Measurements from ENCODE around the gene SRL. TPM values are rescaled to one million over a fixed set of nuclear protein-coding genes. Genes with fewer than 3 reads are reported as not detected.

Gene SRL
- total and polyA plus RNA-seq, 4 donors, result 0.30 to 2.9 (median 1.2) TPM

DNA sequence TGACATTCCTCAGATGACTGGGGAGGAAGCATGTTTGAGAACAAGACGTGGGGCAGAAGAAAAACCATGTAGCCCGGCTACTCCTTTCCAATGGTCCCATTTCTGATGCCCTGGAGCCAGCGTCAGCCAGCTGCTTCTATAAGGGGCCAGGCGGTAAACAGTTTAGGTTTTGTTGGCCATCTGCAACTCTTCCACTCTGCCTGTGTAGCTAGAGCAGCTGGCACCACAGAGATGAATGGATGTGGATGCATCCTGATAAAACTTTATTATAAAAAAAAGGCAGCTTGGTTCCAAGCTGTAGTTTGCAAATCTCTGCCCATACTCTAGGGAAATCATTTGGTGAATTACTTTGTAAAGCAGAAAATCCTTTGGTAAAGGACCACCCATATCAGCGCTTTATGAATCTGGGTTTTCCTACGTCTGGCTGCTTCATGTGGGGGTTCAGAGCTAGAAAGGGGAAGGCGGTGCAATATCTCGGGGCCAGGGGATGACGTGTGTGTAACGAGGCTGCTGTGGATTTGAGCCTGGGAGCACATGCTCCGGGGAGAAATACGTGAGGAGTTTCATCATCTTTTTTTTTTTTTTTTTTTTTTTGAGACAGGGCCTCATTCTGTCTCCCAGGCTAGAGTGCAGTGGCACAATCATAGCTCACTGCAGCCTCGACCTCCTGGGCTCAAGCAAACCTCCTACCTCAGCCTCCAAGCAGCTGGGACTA is 3.4 kb upstream of the SRL start:
- Histone ChIP-seq H3K27ac (ENCODE audit: low read depth in 1 of 2, low read length in 1 of 2) (no peak overlapping the region), H3K4me1 (ENCODE audit: control insufficient read depth in 5 of 5, insufficient read depth in 5 of 5, low read length in 5 of 5) (peaks cover 0 to 22% (median 2%) of the 10 kb centered on the region in 5 donors), H3K9ac (ENCODE audit: insufficient read depth in 1 of 2, low read length in 2 of 2) (peak overlapping the region in 1 of 2 donors; percentile 25), H3K36me3 (ENCODE audit: control insufficient read depth in 4 of 4, insufficient read depth in 4 of 4, low read length in 4 of 4) (no peaks in the 10 kb centered on the region), H3K9me3 (ENCODE audit: control insufficient read depth in 4 of 4, insufficient read depth in 3 of 4, low read length in 3 of 4) (no peaks in the 10 kb centered on the region), H3K27me3 (ENCODE audit: control insufficient read depth in 3 of 3, insufficient read depth in 3 of 3, low read length in 2 of 3) (no peaks in the 10 kb centered on the region), H3K4me3 (no peak overlapping the region)
- ATAC-seq (ENCODE audit: insufficient read depth, low FRiP score) (no peak), DNase-seq (peak in 1 of 3 donors; percentile 37)
- 57 to 74% methylated on average over 13 of the region's 13 CpGs for WGBS, 2 donors
- TF ChIP-seq, protein P1, sequence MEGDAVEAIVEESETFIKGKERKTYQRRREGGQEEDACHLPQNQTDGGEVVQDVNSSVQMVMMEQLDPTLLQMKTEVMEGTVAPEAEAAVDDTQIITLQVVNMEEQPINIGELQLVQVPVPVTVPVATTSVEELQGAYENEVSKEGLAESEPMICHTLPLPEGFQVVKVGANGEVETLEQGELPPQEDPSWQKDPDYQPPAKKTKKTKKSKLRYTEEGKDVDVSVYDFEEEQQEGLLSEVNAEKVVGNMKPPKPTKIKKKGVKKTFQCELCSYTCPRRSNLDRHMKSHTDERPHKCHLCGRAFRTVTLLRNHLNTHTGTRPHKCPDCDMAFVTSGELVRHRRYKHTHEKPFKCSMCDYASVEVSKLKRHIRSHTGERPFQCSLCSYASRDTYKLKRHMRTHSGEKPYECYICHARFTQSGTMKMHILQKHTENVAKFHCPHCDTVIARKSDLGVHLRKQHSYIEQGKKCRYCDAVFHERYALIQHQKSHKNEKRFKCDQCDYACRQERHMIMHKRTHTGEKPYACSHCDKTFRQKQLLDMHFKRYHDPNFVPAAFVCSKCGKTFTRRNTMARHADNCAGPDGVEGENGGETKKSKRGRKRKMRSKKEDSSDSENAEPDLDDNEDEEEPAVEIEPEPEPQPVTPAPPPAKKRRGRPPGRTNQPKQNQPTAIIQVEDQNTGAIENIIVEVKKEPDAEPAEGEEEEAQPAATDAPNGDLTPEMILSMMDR (IDR thresholded peaks at IDR 0.05; ENCODE audit: control extremely low read depth, extremely low read depth), result no peak

DNA sequence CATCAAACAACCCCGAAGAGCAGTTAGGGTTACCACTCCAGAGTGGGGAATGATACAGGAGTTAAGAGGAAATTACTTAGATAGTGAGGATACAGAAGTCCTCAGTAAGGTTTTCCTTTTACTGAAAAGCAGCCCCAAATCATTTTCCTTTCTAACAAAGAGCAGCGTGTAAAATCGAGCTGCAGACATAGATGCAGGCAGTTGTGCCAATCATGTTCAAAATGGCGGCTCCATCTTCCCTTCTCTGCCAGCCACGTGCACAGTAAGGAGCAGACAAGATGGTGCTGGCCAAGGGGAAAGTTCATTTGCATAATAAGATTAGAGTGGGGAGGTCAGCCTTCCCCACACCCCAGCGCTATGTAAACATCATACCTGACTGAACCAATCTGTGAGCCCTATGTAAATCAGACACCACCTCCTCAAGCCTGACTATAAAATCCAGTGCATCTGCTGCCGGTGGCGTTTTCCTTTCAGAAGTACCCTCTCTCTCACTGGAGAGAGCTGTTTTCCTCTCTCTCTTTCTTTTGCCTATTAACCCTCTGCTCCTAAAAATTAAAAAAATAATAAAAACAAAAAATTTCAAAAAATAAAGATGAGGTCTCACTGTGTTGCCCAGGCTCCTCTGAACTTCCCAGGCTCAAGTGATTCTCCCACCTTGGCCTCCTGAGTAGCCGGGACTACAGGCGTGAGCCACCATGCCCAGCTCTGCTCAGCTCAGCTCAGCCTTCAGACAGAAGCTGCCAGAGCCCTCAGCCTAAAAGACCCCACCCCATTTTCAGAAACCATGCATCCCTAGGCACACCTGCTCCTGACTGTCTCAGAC is 2.6 kb upstream of the SRL start:
- H3K27me3 ChIP-seq (ENCODE audit: control insufficient read depth in 3 of 3, insufficient read depth in 3 of 3, low read length in 2 of 3), result no peaks in the 10 kb centered on the region
- TF ChIP-seq, protein P1 (IDR thresholded peaks at IDR 0.05; ENCODE audit: control extremely low read depth, extremely low read depth), result no peak
- no peaks in the 10 kb centered on the region for H3K9me3 ChIP-seq (ENCODE audit: control insufficient read depth in 4 of 4, insufficient read depth in 3 of 4, low read length in 3 of 4)
- no peak overlapping the region for H3K27ac ChIP-seq (ENCODE audit: low read depth in 1 of 2, low read length in 1 of 2)
- ATAC-seq (ENCODE audit: insufficient read depth, low FRiP score), result no peak
- peaks cover 0 to 29% (median 5%) of the 10 kb centered on the region in 5 donors for H3K4me1 ChIP-seq (ENCODE audit: control insufficient read depth in 5 of 5, insufficient read depth in 5 of 5, low read length in 5 of 5)
- WGBS, 2 donors, result 78 to 85% methylated on average over 10 of the region's 10 CpGs
- no peaks in the 10 kb centered on the region for H3K36me3 ChIP-seq (ENCODE audit: control insufficient read depth in 4 of 4, insufficient read depth in 4 of 4, low read length in 4 of 4)
- H3K9ac ChIP-seq (ENCODE audit: insufficient read depth in 1 of 2, low read length in 2 of 2), result no peak overlapping the region
- no peak for DNase-seq
- no peak overlapping the region for H3K4me3 ChIP-seq

DNA sequence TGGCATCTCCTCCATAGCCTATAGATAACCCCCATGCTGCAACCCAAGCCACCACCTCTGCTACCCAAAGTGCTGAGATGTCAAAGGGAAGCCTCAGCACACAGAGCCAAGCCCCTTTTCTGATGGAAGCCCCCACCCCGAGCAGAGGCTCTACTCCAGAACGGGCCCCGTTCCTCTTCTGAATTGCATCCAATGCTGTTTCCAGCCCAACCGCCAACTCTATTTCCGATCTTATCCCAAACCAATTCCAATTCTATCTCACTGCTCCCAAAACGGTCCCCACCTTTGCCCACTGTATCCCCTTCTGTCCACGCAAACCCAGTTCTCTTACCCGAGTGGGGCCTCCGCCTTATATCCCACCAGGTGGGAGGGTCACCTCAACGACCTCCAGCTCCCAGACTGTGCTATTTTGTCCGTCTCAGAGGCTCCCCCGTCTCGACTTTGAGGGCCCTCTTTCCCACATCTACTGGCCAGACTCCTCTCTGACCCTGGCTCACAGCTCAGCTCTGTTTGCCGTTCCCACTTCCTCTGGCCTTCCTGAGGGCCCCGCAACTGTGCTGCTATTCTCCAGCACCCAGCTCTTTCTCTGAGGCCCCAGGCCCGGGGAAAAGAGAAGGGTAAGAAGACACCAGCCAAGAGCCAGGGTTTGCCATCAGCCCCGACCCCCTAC is 487 bp downstream of the SRL start:
- Histone ChIP-seq H3K9me3 (ENCODE audit: control insufficient read depth in 4 of 4, insufficient read depth in 3 of 4, low read length in 3 of 4) (no peaks in the 10 kb centered on the region), H3K4me3 (no peak overlapping the region), H3K4me1 (ENCODE audit: control insufficient read depth in 5 of 5, insufficient read depth in 5 of 5, low read length in 5 of 5) (peaks cover 0 to 35% (median 4%) of the 10 kb centered on the region in 5 donors), H3K36me3 (ENCODE audit: control insufficient read depth in 4 of 4, insufficient read depth in 4 of 4, low read length in 4 of 4) (no peaks in the 10 kb centered on the region), H3K9ac (ENCODE audit: insufficient read depth in 1 of 2, low read length in 2 of 2) (no peak overlapping the region), H3K27ac (ENCODE audit: low read depth in 1 of 2, low read length in 1 of 2) (peak overlapping the region in 1 of 2 donors; percentile 90), H3K27me3 (ENCODE audit: control insufficient read depth in 3 of 3, insufficient read depth in 3 of 3, low read length in 2 of 3) (no peaks in the 10 kb centered on the region)
- 74 to 79% methylated on average over 17 of the region's 17 CpGs for WGBS, 2 donors
- TF ChIP-seq, protein P1 (IDR thresholded peaks at IDR 0.05; ENCODE audit: control extremely low read depth, extremely low read depth), result no peak
- DNase-seq (no peak), ATAC-seq (ENCODE audit: insufficient read depth, low FRiP score) (no peak)
